Skeletal muscle cell (primary cell): ENCODE measurements around the gene ARSJ.

Source experiments
- DNase-seq: peaks from one replicate; pipeline ENCODE4 v3.0.0-alpha.2; 2010; ENCODE audit warnings: low read depth
- H3K4me3 ChIP-seq: 2 replicates; pipeline ENCODE4 v1.5.1; 2011; ENCODE audit warnings: low read depth, mild to moderate bottlenecking, control low read depth, low read length, moderate library complexity

The ARSJ gene

GRCh38 chr4:113871080-113871479, 108.4 kb downstream of the ARSJ start:
- H3K4me3 ChIP-seq: no peak overlapping the region
- DNase-seq: no peak

DNA sequence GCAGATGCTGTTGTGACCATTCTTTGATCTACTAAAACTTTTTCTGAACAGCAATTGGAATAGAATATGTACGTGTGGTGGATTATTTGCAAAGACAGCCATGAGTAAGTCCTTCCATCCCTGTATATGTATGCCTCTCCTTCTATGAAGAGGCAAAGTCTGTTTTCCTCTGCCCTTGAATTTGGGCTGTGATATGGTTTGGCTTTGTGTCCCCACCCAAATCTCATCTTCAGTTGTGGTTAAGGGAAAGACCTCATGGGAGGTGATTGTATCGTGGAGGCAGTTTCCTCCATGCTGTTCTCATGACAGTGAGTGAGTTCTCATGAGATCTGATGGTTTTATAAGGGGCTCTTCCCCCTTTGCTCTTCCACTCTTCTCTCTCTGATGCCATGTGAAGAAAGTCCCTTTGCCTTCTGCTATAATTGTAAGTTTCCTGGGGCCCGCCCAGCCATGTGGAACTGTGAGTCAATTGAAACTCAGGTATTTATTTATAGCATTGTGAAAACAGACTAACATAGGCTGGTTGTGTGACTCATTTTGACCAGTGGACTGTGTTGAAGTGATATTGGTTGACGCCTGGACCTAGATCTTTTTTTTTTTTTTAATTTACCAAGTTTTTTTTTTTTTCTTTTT, 109.6 kb downstream of the ARSJ start:
- no peak for DNase-seq
- no peak overlapping the region for H3K4me3 ChIP-seq

GRCh38 chr4:113866611-113867010, 112.8 kb downstream of the ARSJ start:
- DNase-seq: no peak
- no peak overlapping the region for H3K4me3 ChIP-seq

- no peak overlapping the region for H3K4me3 ChIP-seq
Measured at GRCh38 chr4:113858924-113859323, 120.5 kb downstream of the ARSJ start.

GRCh38 chr4:113851816-113852215, 127.6 kb downstream of the ARSJ start:
- H3K4me3 ChIP-seq: no peak overlapping the region
- no peak for DNase-seq

More at GRCh38 chr4:113858924-113859323, 120.5 kb downstream of the ARSJ start:
- no peak for DNase-seq
